ENCODE results near the gene DCDC2.
"Not testable (repeated sequence)": the region's sequence is repeated elsewhere in the genome, so short reads cannot be mapped to it uniquely, and the experiment has no call there.

DCDC2 gene

DNA sequence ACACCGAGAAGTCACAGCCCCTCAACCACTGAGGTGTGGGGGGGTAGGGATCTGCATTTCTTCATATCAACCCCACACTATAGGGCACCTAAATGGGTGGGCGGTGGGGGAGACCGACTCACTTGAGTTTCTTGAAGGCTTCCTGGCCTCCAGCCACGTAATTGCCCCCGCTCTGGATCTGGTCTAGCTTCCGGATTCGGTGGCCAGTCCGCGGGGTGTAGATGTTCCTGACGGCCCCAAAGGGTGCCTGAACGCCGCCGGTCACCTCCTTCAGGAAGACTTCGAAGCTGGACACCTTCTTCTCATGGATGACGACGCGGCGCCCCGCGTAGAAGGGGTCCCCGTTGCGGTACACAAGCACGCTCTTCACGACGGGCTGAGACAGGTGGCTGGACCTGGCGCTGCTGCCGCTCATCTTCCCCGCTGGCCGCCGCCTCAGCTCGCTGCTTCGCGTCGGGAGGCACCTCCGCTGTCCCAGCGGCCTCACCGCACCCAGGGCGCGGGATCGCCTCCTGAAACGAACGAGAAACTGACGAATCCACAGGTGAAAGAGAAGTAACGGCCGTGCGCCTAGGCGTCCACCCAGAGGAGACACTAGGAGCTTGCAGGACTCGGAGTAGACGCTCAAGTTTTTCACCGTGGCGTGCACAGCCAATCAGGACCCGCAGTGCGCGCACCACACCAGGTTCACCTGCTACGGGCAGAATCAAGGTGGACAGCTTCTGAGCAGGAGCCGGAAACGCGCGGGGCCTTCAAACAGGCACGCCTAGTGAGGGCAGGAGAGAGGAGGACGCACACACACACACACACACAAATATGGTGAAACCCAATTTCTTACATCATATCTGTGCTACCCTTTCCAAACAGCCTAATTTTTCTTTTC lies at the start of gene DCDC2:
Gene DCDC2 (minus strand): TSS at position 724 of the 883 bp plus-strand sequence. CDS start 309 bp downstream, at position 415.
- DNase-seq (ENCODE audit: low read depth), result peak; percentile 10

DNA sequence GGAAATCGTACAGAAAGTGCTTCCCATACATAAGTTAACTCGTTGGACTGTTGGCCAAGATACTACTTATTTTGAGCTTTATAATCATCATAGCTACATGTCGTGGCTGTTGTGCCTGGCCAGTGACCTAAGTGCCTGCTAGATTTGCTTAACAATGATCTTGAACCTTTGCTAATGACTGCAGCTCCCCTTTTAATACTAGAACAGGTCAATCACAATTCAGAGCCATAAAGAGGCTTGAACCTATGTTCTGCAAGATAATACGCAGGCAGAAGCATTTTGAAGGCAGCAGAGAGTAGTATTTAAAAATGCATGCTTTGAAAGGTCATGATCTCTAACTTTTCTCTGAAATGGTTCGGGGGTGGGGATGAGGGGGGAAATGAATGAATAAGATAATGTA lies 47.4 kb upstream of the DCDC2 start:
- no peak for DNase-seq (ENCODE audit: low read depth)

DNA sequence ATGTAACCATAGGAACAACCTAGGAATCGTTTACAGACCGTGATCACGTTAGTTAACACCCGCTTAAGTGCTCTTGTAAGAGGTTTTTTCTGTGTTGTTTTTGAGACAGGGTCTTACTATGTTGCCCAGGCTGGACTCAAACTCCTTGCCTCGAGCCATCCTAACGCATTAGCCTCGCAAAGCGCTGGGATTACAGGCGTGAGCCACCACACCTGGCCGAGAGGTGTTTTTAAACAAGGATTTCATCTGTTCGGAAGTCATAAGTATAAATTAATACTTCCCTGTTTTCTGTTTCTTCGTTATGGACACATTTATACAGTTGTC lies 45.6 kb upstream of the DCDC2 start:
- no peak for DNase-seq (ENCODE audit: low read depth)

DNA sequence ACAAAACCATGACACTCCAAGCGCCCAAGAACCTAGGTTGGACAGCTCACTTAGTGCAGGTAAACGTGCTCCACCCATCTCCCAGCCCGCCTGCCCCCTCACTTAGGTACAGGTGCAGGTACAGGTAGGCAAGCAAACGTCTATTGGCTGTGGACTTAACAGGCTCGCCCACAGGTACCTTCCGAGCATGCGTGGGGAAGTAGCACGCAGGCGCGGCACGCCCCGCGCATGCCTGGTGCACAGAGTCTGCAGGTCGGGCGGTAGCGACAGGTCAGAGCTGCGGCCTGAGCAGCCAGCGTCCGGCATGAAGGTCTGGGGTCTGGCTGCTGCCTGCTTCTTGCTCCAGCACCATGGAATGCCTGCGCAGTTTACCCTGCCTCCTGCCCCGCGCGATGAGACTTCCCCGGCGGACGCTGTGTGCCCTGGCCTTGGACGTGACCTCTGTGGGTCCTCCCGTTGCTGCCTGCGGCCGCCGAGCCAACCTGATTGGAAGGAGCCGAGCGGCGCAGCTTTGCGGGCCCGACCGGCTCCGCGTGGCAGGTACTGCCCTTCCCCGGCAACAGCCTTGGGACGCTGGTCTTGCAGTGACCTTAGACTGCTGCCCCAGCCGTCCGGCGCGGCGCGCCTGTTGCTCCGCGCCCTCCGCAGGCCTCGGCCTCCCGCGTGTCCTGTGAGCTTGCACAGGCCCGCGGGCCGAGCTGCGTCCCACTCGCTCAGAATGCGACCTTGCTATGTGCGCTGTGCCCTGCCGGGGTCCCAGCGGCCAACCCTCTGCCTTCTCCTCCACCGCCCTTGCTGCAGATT lies 45.0 kb upstream of the DCDC2 start, which contains the start of gene MRS2:
Gene MRS2 (plus strand): TSS at position 240 of the 804 bp plus-strand sequence. CDS start 111 bp downstream, at position 351.
- DNase-seq (ENCODE audit: low read depth), result peak; percentile 73

DNA sequence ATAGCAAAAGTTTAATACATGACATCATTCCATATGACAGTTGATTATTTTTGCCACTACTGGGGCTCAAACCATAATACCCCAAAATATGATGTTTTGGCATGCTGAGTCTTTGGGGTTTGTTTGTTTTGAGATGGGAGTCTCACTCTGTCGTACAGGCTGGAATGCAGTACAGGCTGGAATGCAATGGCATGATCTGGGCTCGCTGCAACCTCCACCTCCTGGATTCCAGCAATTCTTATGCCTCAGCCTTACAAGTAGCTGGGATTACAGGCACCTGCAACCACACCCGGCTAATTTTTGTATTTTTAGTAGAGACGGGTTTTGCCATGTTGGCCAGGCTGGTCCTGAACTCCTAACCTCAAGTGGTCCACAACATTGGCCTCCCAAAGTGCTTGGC lies 43.6 kb upstream of the DCDC2 start:
- DNase-seq (ENCODE audit: low read depth), result no peak

DNA sequence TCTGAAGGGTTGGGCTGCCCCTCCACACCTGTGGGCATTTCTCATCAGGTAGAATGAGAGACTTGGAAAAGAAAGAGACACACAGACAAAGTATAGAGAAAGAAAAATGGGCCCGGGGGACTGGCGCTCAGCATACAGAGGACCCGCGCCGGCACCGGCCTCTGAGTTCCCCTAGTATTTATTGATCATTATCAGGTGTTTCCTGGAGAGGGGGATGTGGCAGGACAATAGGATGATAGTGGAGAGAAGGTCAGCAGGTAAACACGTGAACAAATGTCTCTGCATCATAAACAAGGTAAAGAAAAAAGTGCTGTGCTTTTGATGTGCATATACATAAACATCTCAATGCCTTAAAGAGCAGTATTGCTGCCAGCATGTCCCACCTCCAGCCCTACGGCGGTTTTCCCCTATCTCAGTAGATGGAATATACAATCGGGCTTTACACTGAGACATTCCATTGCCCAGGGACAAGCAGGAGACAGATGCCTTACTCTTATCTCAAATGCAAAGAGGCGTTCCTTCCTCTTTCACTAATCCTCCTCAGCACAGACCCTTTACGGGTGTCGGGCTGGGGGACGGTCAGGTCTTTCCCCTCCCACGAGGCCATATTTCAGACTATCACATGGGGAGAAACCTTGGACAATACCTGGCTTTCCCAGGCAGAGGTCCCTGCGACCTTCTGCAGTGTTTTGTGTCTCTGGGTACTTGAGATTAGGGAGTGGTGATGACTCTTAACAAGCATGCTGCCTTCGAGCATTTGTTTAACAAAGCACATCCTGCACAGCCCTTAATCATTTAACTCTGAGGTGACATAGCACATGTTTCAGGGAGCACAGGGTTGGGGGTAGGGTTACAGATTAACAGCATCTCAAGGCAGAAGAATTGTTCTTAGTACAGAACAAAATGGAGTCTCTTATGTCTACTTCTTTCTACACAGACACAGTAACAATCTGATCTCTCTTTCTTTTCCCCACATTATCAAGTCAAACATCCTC lies 42.5 kb upstream of the DCDC2 start:
- DNase-seq (ENCODE audit: low read depth), result not testable (repeated sequence)

DNA sequence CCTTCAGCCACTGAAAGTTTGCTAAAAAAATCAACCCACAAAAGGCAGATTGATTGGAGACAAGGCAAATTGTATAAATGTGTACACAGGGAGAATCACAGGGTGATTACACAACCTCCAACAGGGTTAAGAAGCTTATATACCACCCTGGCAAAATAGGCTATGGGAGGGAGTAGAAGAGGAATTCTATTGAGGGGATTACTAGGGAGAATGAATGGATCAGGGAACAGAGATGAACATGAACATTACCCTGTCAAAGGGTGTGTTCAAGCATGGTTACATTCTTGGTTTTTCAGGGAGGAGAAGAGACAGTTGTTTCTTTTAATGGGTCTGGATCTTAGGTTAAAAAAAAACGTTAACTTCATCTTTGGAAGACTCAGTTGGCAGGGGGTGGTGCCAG lies 39.8 kb upstream of the DCDC2 start:
- DNase-seq (ENCODE audit: low read depth), result no peak

DNA sequence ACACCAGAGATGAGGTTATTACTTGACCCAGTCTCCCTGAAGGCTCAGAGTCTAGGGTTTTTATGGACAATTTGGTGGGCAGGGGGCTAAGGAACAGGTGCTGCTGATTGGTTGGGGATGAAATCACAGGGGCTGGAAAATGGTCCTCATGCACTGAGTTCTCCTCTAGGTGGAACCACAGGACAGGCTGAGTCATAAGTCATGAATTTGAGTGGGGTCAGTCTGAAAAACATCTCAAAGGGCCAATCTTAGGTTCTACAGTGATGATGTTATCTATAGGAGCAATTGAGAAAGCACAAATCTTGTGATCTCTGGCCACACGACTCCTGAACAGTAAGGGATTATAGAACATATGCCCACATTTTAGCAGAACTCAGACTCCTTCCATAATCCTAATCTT lies 39.0 kb upstream of the DCDC2 start:
- peak; percentile 22 for DNase-seq (ENCODE audit: low read depth)

DNA sequence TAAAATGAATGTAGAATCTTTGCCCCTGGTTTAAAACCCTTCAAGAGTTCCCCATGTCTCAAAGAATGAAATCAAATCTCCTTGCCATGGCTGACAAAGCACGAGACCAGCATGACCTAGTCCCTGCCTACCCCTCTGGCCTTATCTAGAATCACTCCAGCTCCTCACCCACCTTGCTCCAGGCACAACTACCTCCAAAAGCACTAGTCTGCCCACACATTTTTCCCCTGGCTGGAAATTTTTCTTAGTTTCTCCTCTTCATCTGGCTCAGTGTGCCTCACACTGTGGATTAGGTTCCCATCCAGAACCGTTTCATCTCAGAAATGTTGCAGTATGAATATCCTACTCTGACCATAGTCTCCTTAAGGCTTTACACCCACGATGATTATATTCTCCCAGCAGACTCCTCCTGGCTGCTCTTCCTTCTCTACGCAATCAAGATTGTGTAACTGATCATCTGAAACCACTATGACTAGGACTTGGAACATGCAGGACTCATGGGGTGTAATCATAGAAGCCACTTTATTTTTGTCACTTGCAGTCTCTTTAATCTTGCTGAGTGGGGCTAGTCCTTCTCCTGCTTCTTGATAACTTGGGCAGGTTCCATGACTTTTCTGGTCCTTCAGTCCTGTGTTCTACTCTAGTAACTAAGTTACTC lies 37.0 kb upstream of the DCDC2 start:
- peak; percentile 85 for DNase-seq (ENCODE audit: low read depth)

DNA sequence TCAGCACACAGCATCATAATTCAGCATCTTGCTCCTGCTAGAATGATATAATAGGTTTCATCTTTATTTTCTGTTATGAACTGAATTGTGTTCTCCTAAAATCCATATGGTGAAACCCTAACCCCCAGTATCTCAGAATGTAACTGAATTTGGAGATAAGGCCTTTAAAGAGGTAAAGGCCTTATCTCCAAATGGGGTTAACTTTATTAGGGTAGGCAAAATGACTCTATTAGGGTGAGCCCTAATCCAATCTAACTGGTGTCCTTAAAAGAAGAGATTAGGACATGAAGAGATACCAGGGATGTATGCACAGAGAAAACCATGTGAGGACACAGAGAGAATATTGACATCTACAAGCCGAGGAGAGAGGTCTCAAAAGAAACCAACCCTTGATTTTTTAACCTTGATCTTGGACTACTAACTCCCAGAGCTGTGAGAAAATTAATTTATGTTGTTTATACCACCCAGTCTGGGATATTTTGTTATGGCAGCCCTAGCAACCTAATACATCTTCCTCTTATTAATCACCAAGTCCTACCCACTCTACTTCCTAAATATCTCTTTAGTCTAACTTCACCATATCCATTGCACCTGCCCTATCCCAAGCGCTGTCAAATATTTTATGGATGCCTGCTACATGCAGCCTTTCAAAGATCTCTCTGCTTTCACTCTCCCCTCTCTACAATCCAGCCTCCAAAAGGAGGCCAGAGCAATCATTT lies 36.4 kb upstream of the DCDC2 start:
- DNase-seq (ENCODE audit: low read depth), result no peak

DNA sequence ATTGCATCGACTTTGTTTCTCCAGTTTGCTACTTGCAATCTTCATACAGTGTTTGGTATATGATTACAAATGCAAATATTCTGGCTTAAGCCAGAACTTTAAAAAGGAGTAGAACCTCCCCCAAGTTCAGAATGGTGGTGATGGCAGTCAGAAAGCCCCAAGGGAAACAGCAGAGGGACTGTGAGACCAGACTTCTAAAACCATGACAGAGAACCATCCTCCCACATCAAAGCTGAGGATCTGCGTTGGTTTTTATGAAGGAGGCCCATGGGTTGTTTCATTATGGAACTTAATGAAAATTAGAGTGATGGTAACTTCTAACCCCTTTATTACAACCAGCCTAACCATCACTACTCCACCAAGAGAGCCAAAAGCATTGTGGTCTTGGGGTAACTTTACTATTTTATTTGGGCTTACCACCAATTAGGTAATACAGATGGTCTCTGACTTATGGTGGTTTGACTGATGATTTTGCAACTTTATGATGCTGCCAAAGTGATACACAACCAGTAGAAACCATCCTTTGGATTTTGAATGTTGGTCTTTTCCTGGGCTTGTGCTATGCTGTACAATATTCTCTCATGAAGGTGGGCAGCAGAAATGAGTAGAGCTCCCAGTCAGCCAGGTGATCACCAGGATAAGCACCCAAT lies 34.0 kb upstream of the DCDC2 start:
- DNase-seq (ENCODE audit: low read depth), result no peak

DNA sequence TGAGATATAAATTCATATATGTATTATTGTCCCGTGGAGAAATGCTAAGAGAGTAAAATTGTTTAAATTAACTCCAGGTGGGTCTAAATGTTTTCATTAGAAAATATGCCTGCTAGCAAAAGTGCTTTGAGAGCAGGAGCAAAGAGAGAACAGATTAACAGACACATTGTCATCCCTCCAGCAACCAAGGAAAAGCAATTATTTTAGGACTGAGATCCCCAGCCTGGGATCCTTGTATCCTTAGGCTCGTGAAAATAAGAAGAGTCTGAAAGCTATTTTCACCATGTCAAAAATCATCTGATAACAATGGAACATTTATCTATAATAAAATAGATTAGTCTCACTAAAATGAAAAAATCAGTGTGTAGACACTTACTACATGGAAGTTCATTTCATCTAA lies 33.3 kb upstream of the DCDC2 start:
- DNase-seq (ENCODE audit: low read depth), result no peak

DNA sequence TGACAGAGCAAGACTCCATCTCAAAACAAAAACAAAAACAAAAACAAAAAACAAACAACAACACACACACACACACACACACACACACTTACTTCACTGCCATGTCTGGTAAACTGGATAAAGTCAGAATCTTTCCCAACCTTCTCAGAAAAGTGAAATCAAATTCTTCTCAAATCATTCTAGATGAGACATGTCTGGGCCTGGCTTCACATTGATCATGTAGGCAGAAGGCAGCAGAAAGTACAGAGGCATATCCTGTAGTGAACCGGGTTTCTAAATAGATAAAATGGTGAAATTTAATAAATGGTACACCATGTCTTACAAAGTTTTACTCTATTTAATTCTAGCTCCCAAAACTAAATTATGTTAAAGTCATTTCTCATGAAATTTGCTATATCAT lies 30.0 kb upstream of the DCDC2 start:
- DNase-seq (ENCODE audit: low read depth), result no peak

DNA sequence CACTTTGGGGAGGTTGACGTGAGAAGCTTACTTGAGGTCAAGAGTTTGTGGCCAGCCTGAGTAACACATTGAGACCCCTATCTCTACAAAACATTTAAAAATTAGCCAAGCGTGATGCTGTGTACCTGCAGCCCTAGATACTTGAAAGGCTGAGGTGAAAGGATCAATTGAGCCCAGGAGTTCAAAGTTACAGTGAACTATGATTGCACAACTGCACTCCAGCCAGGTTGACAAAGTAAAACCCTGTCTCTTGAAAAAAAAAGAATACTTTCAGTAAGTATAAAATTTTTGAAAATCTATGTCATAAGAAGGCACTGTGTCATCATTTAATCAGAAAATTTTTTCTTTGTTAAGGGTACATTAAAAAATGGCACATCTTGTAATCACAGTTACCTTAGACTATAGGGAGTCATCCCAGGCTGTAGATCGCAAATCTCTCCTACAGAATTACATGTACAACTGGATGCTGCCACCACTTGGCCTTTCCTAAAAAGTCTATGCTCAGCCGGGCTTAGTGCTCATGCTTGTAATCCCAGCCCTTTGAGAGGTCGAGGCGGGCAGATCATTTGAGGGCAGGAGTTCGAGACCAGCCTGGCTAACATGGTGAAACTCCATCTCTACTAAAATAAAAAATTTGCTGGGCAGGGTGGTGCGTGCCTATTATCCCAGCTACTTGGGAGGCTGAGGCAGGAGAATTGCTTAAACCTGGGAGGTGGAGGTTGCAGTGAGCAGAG lies 27.8 kb upstream of the DCDC2 start:
- DNase-seq (ENCODE audit: low read depth), result no peak

DNA sequence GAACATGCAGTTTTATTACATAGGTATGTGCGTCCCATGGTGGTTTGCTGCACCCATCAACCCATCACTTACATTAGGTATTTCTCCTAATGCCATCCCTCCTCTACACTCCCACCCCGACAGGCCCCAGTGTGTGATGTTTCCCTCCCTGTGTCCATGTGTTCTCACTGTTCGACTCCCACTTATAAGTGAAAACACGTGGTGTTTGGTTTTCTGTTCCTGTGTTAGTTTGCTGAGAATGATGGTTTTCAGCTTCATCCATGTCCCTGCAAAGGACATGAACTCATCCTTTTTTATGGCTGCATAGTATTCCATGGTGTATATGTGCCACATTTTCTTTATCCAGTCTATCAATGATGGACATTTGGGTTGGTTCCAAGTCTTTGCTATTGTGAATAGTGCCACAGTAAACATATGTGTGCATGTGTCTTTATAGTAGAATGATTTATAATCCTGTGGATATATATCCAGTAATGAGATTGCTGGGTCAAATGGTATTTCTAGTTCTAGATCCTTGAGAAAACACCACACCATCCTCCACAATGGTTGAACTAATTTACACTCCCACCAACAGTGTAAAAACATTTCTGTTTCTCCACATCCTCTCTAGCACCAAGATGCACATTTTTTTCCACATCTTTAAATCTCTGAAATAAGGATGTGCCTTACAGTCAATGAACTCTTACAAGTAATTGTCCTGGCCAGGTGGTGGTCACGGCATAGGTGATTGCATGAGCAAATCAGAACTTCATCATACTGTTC lies 26.7 kb upstream of the DCDC2 start:
- not testable (repeated sequence) for DNase-seq (ENCODE audit: low read depth)

DNA sequence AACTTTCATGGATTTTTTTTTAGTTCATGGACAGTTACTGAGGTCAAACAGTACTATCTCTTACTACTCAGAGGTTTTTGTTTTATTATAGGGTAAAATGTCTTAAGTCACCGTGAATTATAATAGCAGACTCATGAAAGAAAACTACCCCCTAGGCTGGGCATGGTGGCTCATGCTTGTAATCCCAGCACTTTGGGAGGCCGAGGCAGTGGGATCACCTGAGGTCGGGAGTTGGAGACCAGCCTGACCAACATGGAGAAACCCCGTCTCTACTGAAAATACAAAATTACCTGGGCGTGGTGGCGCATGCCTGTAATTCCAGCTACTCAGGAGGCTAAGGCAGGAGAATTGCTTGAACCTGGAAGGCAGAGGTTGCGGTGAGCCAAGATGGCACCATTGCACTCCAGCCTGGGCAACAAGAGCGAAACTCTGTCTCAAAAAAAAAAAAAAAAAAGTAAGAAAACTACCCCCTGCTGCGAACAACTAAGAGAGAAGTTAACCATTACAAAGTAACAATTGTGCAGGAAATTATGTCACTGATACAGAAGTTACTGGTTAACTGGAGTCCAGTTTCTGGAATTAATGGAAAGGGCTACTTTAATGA lies 25.1 kb upstream of the DCDC2 start:
- DNase-seq (ENCODE audit: low read depth), result not testable (repeated sequence)

DNA sequence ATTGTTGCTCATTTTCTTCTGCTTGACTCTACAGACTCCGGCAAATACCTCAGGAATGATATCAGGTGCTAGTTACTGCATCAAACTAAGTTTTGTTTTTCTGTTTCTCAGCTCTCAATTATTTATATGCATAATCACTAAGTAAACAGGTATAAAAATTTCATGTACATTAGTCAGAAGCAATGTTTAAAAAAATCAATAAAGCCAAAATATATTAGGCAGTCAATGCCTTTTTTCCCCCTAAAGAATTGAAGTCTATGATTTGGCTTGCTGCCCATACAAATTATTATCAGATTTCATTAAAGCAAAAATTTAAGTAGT lies 24.3 kb upstream of the DCDC2 start:
- DNase-seq (ENCODE audit: low read depth), result no peak

DNA sequence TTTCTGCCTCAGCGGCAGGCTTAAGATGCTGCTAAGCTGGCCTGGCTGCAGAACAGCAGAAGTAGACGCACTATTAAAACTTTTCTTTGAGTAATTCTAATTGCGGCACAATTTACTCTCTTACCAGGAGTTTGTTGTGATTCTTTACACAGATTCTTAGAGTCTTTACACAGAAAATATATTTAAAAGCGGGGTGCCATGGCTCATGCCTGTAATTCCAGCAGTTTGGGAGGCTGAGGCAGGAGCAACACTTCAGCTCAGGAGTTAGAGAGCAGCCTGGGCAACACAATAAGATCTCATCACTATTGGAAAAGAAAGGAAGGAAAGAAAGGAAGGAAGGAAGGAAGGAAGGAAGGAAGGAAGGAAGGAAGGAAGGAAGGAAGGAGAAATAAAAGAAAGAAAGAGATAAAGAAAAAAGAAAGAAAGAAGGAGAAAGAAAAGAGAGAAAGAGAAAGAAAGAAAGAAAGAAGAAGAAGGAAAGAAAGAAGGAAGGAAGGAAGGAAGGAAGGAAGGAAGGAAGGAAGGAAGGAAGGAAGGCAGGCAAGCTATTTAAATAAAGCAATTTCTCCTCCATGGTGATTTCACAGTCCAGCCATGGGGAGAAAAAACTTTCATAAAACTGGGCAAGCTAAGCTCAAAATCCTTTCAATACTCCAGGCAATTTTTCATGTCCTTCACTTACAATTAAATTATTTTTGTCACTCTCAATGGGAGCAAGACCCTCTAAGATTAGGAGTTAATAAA lies 23.8 kb upstream of the DCDC2 start:
- DNase-seq (ENCODE audit: low read depth), result no peak
